Spleen (tissue), 11 donors: Measurements from ENCODE around the gene CERS1. TPM values are rescaled to one million over a fixed set of nuclear protein-coding genes. Genes with fewer than 3 reads are reported as not detected.
A peak's percentile ranks its signal among the peaks of the same experiment; 100 is the strongest.

Source experiments
- DNase-seq: peaks from one replicate; pipeline ENCODE4 v3.0.0-alpha.2; 2020
- H3K27ac ChIP-seq, 8 donors: fragments of 200-600 bp; sonication (generic) in 7 of 8; 1 replicate in 4 of 8; 2 replicates in 4 of 8; pipeline versions ENCODE4 v1.5.0 to v1.8.0; 2016 to 2021; ENCODE audit warnings: inconsistent platforms in 4 of 8, mild to moderate bottlenecking in 4 of 8, moderate library complexity in 1 of 8
- H3K27me3 ChIP-seq, 7 donors: fragments of 200-600 bp; sonication (generic) in 6 of 7; replicated peaks in 1 of 7; 1 replicate in 4 of 7; 2 replicates in 3 of 7; pipeline versions ENCODE4 v1.5.0 to v1.8.0; 2016 to 2021; ENCODE audit warnings: inconsistent platforms in 3 of 7, mild to moderate bottlenecking in 1 of 7
- H3K36me3 ChIP-seq, 6 donors: fragments of 200-600 bp; sonication (generic) in 5 of 6; 1 replicate in 4 of 6; 2 replicates in 2 of 6; pipeline versions ENCODE4 v1.5.0 to v1.8.0; 2016 to 2021; ENCODE audit warnings: inconsistent platforms in 2 of 6
- H3K4me1 ChIP-seq, 6 donors: fragments of 200-600 bp; sonication (generic) in 5 of 6; 1 replicate in 3 of 6; 2 replicates in 3 of 6; pipeline versions ENCODE4 v1.5.0 to v1.8.0; 2016 to 2021; ENCODE audit warnings: inconsistent platforms in 3 of 6
- H3K4me3 ChIP-seq, 8 donors: fragments of 200-600 bp; sonication (generic) in 7 of 8; 1 replicate in 4 of 8; 2 replicates in 4 of 8; pipeline versions ENCODE4 v1.5.0 to v1.8.0; 2016 to 2021; ENCODE audit warnings: inconsistent platforms in 4 of 8, mild to moderate bottlenecking in 4 of 8, moderate library complexity in 2 of 8
- H3K9me3 ChIP-seq, 8 donors: fragments of 200-600 bp; sonication (generic) in 7 of 8; 1 replicate in 4 of 8; 2 replicates in 4 of 8; pipeline versions ENCODE4 v1.5.0 to v1.8.0; 2016 to 2021; ENCODE audit warnings: inconsistent platforms in 4 of 8
- POLR2A ChIP-seq, 3 donors: fragments of 450-650 bp; IDR thresholded peaks; one replicate each; pipeline ENCODE4 v1.5.1; 2017; ENCODE audit warnings: antibody characterized with exemption in 3 of 3, mild to moderate bottlenecking in 1 of 3
- POLR2AphosphoS5 ChIP-seq, 3 donors: sonication (generic); formaldehyde crosslinking; IDR thresholded peaks; one replicate each; pipeline ENCODE4 v1.5.1; 2017; ENCODE audit warnings: antibody characterized with exemption in 3 of 3
- WGBS, 5 donors: extraction: QIAGEN DNeasy Blood & Tissue Kit in 3 of 5; methylation state at CpG; one replicate each; pipeline versions ENCODE4 v1.1.5 to v1.1.7; 2013 to 2018; 5-methylcytosine and 5-hydroxymethylcytosine counted together
- intact Hi-C: fragments of 100-400 bp; cut with DNase I; formaldehyde crosslinking; loops from one replicate; pipeline ENCODE4 v1.15.0; 2023; ENCODE audit warnings: low total_unique reads
- polyA plus RNA-seq, 3 donors: library from polyadenylated mRNA; stranded (reverse); fragments of 200-250 nt; gene quantifications; one replicate each; pipeline ENCODE4 v1.2.1, GENCODE V29; 2013
- total RNA-seq, 7 donors: library from RNA; depleted of rRNA in 3 of 7; stranded (reverse); fragments of >200 nt in 3 of 7; fragmentation: NEBNext Ultra II Directional in 4 of 7; extraction: Animal tissue kit (Norgen Biotek cat#: 25700) in 4 of 7; gene quantifications; one replicate each; pipeline versions ENCODE4 v1.1.0 to v1.2.1, GENCODE V29; 2016 to 2021
- TF ChIP-seq, protein P1 (sequence below), 11 experiments: fragments of 200-600 bp in 7 of 11; fragments of 450-650 bp in 4 of 11; sonication (generic) in 4 of 11; IDR thresholded peaks in 8 of 11; conservative IDR thresholded peaks in 3 of 11; 1 replicate in 7 of 11; 2 replicates in 4 of 11; pipeline versions ENCODE4 v1.4.0 to v1.8.0; 2016 to 2021; ENCODE audit warnings: antibody characterized with exemption in 11 of 11, inconsistent platforms in 4 of 11, mild to moderate bottlenecking in 1 of 11
- donor health status: healthy with polysubstance abuse.
- donor health status: DM: no; HTN: no; CAD: no; lungs with moderate emphysema.
- donor health status: DM: no; HTN: no; CAD: no.
- donor health status: Bipolar disorder and iron deficiency.
- donor health status: healthy.
- donor health status: DM: no; HTN: no; CAD: no.
- donor health status: DM: yes; HTN: yes; CAD: no.

CERS1 gene
- total and polyA plus RNA-seq, 10 donors, result 0.06 to 0.50 (median 0.39) TPM; not detected in 4

DNA sequence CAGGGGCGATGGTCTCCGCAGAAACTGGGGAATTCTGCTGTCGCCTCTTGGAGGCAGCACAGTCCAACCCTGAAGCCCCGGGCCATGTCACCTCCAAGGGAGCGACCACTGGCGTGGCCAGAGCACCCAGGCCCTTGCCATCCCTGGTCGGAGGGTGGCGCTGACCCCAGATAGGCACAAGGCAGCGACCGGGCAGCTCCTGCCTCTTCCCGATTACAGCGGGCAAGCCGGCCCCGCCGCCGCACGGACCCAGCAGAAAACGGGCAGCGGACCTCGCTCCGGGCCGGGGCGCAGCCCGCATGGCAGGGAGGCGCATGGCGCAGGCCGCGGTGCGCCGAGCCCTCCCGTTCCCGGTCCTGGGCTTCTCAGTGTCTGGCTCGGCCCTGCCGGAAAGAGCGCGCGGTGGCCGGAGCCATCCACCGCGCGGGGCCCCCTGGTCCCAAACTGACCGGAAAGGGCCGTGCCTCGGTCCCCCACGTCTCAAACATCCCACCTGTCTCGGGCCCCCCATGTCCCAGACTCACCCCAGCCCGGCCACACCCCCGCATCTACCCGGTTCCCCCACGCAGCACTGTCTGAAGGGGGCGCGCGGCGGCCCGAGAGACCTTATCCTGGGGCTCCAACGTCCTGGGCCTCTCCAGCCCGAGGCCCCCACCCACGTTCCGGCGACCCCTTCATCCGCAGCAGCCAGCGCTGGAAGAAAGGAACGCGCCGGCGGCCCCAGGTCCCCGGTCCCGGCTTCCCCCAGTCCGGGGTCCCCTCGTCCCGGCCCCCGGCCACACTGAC is 727 bp downstream of the CERS1 start:
- TF ChIP-seq POLR2AphosphoS5 (IDR thresholded peaks at IDR 0.05) (peak in 1 of 3 donors; percentile 12), POLR2A (IDR thresholded peaks at IDR 0.05) (no peak)
- TF ChIP-seq, protein P1, sequence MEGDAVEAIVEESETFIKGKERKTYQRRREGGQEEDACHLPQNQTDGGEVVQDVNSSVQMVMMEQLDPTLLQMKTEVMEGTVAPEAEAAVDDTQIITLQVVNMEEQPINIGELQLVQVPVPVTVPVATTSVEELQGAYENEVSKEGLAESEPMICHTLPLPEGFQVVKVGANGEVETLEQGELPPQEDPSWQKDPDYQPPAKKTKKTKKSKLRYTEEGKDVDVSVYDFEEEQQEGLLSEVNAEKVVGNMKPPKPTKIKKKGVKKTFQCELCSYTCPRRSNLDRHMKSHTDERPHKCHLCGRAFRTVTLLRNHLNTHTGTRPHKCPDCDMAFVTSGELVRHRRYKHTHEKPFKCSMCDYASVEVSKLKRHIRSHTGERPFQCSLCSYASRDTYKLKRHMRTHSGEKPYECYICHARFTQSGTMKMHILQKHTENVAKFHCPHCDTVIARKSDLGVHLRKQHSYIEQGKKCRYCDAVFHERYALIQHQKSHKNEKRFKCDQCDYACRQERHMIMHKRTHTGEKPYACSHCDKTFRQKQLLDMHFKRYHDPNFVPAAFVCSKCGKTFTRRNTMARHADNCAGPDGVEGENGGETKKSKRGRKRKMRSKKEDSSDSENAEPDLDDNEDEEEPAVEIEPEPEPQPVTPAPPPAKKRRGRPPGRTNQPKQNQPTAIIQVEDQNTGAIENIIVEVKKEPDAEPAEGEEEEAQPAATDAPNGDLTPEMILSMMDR (IDR thresholded peaks at IDR 0.05 in 8 of 11, conservative IDR thresholded peaks at IDR 0.05 in 3 of 11), result peak in 7 of 11 experiments; percentile 9 to 39 (median 27)
- 1 to 2% (median 1%) methylated on average over 26 to 72 of the region's 72 CpGs for WGBS, 5 donors
- DNase-seq, result peak; percentile 75

DNA sequence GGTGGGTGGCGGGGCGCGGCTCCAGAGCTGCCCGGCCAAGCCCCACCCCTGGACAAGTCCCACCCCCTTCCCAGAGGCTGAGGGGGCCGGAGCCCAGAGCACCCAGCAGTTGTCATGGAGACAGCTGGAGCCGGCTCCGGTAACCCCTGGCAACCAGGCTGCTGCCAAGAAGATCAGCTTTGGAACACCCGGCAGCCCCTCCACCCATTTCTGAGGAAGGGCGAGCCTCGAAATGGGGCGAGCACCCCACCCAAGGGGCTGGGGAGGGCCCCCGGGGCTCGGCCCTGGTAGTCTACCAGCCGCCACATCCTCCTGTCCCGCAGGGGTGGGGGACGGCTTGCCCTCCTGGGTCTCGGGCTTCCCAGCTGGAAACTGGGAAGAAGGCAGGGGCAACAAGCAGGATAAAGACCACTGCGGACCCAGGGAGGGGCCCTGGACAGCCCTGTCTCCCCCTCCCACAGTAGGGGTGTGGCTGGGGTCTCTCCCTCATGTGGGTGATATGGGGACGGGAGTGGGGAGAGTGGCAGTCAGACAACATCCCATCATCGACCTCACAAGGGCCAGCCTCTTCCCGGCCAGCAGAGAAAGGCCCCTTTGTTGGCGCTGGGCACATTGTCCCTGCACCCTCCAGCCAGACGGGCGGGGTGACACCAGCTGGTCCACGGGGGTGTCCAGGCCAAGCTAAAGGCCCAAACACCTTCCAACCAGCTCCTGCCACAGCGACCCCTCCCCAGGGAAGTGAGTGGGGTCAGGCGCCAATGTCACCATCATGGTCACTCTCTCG is 1.5 kb downstream of the CERS1 start:
- intact Hi-C loops, result no loop called here
- peak overlapping the region in 4 of 8 donors; percentile 32 to 67 (median 42) for H3K4me3 ChIP-seq
- peak; percentile 45 for DNase-seq
- H3K27ac ChIP-seq, result no peak overlapping the region
- 11 to 23% (median 21%) methylated on average over 10 to 28 of the region's 28 CpGs for WGBS, 5 donors
- H3K36me3 ChIP-seq, result peaks cover 0 to 15% (median 8%) of the 10 kb centered on the region in 6 donors
- H3K27me3 ChIP-seq, result peaks cover 4 to 62% (median 28%) of the 10 kb centered on the region in 7 donors
- TF ChIP-seq, protein P1 (IDR thresholded peaks at IDR 0.05 in 8 of 11, conservative IDR thresholded peaks at IDR 0.05 in 3 of 11), result no peak
- TF ChIP-seq POLR2A (IDR thresholded peaks at IDR 0.05) (no peak), POLR2AphosphoS5 (IDR thresholded peaks at IDR 0.05) (no peak)
- H3K4me1 ChIP-seq, result peaks cover 7 to 29% (median 17%) of the 10 kb centered on the region in 6 donors
- H3K9me3 ChIP-seq, result no peaks in the 10 kb centered on the region

More for the DNA sequence above, 727 bp downstream of the CERS1 start:
- intact Hi-C loops, result no loop called here
- Histone ChIP-seq H3K27me3 (peaks cover 4 to 58% (median 28%) of the 10 kb centered on the region in 7 donors), H3K36me3 (peaks cover 0 to 23% (median 16%) of the 10 kb centered on the region in 6 donors), H3K4me3 (peak overlapping the region; percentile 12 to 67 (median 33)), H3K9me3 (no peaks in the 10 kb centered on the region), H3K4me1 (peaks cover 7 to 29% (median 17%) of the 10 kb centered on the region in 6 donors), H3K27ac (no peak overlapping the region)

DNA sequence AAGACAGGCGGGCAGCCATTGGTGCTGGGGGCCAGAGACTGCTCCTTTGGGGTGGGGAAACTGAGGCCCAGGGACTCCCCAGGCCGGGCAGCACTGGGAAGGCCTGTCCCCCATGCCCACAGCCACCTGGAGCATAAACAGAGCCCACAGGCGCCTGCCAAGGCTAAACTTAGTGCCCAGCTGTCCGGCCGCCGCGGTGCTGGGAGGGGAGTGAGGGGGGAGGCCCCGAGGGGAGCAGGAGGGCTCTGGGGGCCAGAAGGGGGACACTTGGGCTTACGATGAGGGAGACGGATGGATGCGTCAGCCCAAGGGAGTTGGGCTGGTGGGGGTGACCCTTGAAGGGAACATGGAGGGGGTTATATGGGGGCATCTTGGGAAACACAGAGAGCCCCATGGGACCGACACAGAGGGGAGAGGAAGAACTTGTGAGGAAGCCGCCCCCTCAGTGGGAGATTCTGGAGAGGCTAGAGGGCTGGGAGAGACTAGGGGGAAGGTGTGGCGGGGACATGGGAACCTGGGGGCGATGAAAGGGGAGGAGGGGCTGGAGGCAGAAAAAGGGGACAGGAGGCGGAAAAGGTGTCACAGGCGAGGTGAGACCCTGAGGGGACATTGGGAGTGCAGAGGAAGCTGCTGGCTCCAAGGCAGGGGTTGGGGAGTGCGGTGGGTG is 2.2 kb downstream of the CERS1 start:
- Histone ChIP-seq H3K4me1 (peaks cover 7 to 29% (median 17%) of the 10 kb centered on the region in 6 donors), H3K4me3 (no peak overlapping the region), H3K36me3 (peaks cover 0 to 8% (median under 1%) of the 10 kb centered on the region in 6 donors), H3K9me3 (no peaks in the 10 kb centered on the region), H3K27me3 (peaks cover 4 to 62% (median 28%) of the 10 kb centered on the region in 7 donors), H3K27ac (no peak overlapping the region)
- 58 to 75% (median 67%) methylated on average over 16 to 18 of the region's 18 CpGs for WGBS, 5 donors
- TF ChIP-seq, protein P1 (IDR thresholded peaks at IDR 0.05 in 8 of 11, conservative IDR thresholded peaks at IDR 0.05 in 3 of 11), result no peak
- no peak for TF ChIP-seq POLR2AphosphoS5 (IDR thresholded peaks at IDR 0.05)
- TF ChIP-seq POLR2A (IDR thresholded peaks at IDR 0.05), result no peak
- intact Hi-C loops, result no loop called here
- DNase-seq, result peak; percentile 63
